ENCODE measurements around the gene RAI2.

RAI2 gene

GRCh38 chrX:17778997-17779396 lies 82.1 kb downstream of the RAI2 start:
- DNase-seq: no peak

- no peak for DNase-seq
These were observed 87.0 kb downstream of the RAI2 start for GRCh38 chrX:17774053-17774452.

GRCh38 chrX:17773221-17773876 lies 87.7 kb downstream of the RAI2 start:
- no peak for DNase-seq

- DNase-seq: no peak
These were observed 91.3 kb downstream of the RAI2 start for GRCh38 chrX:17769701-17770269.

- no peak for DNase-seq
These were observed 92.1 kb downstream of the RAI2 start for GRCh38 chrX:17768997-17769396.

- DNase-seq: no peak
These were observed 93.4 kb downstream of the RAI2 start for GRCh38 chrX:17767734-17768133.

- DNase-seq: no peak
These were observed 101.1 kb downstream of the RAI2 start for GRCh38 chrX:17759990-17760389.

- DNase-seq: no peak
These were observed 102.7 kb downstream of the RAI2 start for GRCh38 chrX:17758382-17758781.

- no peak for DNase-seq
These were observed 110.7 kb downstream of the RAI2 start for GRCh38 chrX:17750436-17750835.

Measured in NCI-H2171 (cell line).